HG03442 (cell line): ENCODE data around the gene SLC39A7.

Source experiments
- ATAC-seq: cut with Tn5 transposase; IDR thresholded peaks from one replicate; pipeline ENCODE4 v1.9.1; 2021; ENCODE audit warnings: mild to moderate bottlenecking, moderate library complexity; ENCODE audit not compliant: unreplicated experiment

SLC39A7 gene

DNA sequence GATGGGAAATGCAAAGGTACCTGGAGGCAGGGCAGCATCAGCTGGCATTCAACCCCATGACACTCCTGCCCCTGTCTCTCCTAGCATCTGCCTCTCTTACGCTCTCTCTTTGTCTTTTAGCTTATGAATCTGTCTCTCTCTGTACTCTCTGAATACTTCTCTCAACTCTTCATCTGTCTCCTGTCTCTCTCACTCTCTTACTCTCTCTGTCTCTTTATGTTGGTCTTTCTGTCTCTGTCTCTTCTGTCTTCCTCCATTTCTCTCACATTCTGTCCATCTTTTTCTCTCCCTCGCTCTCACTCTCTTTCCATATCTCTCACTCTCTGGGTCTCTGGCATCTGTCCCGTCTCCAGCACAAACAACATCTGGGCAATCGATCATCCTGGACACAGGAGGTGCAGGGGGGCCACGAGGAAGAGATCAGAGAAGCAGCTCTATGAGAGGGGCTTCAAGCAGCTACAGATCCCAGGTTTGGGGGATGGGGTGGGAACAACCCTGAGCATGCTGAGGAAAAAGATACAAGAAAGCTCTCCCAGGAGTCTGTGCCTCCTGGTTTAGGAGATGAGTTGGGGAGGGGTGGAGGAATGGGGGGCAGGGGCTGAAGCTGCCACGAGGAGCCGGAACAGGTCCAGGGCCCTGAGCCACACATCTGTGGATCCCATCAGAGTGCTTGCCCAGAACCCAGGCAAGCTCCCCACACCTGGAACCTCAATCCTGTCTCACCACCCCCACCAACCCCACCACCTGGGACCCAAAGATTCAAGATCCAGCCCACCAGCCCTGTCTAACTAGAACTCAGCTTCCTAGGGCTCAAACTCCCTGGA lies 10.8 kb upstream of the SLC39A7 start:
- no peak for ATAC-seq

DNA sequence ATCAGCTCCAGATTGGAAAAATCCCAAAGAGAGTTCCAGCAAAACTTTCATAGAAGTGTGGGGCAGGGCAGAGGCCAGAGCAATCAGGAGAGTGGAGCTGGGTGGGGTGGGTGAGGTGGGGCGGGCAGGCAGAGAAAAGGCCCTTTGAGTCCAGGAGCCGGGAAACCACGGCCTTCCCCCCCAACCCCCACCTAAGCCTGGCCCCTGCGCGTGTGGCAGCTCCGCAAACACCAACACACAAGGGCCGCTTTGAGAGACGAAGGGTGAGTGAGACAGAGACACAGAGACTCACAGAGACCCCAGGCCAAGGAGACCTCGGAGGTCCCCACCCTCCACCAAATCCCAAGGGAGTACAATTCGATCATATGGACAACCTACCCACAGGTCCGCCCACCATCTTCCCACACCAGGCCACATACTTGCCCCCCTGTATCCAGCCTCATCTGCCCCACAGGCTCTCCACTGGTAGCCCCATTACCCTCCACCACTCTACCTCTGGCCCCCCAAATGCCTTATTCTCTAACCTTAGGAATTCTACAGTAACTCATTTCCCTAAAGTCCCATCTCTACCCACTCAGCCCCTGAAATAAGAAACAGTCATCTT lies 10.1 kb upstream of the SLC39A7 start:
- ATAC-seq: no peak

DNA sequence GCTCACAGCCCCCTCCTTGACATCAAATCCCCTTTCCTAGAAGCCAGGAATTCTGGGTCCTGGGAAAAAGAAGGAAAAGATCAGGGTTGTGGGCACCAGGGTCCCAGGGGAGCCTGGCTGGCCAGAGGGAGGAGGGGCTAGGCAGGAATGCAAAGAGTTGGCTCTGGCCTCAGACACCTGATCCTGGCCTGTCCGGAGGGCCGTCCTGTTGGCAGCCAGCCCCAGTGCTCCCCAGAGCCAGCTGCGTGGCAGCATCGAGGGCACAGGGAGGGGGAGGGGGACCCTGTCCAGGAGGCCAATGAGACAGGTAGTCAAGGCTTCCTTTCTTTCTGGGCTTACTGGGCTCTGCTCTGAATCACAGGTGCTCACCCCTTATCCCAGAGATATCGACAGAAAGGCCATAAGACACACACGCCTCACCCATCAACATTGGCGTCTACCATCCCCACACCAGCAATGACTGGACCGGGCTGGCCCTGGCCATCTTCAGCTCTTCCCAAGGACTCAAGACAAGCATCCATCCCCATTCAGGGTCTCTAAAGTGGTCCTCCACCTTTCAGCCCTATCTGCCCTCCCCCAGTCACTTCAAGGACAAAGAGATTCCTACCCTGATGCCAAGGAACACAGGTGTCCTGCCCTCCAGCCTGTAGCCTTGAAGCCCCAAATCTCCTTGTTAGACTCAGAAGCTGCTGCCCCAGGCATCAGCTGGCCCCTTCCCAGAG lies 9.1 kb upstream of the SLC39A7 start:
- ATAC-seq: no peak

DNA sequence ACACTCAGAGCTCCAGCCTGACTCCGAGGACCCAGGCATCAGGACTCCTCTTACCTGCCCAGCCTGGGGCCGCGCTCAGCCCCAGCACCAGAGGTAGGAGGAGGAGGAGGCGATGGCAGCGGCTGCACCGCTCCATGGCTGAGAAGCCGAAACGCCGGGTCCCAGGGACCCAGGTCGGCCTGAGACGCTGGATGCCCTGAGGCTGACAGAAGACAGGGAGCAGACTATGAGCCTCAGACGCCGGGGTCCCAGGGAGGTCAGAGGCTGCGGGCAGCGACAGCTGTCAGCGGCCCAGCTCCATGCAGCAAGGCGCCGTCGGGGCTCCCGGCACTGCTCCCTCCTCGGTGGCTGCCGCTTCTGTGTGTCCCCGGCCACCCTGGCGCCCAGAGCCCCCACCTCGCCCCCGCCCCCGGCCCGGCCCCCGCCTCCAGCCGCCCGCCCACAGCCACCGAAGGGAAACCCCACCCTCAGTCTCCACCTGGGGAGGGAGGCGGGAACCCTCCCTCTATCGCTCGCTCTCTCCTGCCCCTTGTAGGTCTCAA lies 8.5 kb upstream of the SLC39A7 start, which contains the start of gene COL11A2:
Gene COL11A2, minus strand, starts transcription at position 363 of the 542 bp plus-strand sequence. Its CDS starts 227 bp downstream, at position 136.
- ATAC-seq: no peak

DNA sequence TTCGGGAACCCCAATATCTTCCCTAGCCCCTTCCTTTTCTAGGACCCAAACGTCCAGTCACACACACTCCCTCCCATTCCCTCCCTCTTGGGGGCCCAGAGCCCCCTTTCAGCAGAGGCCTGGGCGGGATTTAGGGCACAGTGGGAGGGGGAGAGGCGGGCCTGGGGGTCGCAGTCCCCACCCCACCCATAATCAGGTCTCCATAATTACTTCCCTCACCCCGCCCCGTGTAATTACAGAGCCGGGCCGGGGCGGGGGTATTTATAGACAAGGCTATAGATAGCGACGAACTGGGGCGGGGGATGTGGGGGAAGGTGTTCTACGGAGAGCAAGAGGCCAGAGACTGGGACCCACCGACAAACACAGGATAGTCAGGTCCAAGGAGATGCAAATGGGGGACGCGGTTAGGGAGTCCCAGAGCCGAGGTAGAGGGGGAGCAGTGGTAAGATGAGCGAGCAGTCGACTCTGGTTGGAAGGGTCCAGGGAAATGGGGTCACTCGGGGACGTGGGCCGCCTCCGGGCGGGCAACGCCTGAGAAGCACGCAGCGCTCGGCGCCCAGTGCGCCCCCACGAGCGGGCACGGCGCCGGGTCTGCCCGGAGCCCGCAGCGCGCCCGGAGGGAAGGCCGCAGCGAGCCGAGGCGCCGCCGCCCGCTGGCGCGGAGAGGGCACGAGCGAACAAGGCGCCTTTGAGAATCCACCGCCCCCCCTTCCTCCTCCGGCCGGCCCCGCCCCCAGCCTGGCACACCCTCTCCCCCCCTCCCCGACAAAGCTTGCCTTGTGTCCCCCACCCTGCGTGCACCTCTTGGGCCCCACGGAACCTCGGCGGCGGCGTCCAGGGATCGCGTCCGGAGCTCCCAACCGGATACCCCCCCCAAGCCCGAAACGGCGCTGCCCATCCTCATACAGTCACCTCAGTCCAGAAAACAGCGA lies 7.7 kb upstream of the SLC39A7 start:
- no peak for ATAC-seq

DNA sequence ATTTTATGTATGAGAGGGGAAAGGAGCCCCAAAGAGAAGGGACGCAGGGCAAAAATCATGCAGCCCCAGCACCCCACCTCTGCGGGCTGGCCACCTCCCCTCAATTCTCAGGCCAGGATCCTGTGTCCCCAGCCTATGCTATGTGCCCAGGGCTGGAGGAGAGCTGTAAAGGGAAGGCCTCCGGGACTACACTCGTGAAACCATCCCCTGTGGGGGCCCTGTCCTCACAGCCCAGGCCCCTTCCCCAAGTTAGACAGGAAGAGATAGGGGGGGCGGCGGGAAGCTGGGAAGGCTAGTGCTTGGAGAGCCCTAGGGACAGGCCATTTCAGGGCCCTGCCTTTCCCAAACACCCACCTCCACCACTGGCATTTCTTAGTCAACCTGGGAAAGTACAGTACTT lies 7.0 kb upstream of the SLC39A7 start:
- no peak for ATAC-seq

DNA sequence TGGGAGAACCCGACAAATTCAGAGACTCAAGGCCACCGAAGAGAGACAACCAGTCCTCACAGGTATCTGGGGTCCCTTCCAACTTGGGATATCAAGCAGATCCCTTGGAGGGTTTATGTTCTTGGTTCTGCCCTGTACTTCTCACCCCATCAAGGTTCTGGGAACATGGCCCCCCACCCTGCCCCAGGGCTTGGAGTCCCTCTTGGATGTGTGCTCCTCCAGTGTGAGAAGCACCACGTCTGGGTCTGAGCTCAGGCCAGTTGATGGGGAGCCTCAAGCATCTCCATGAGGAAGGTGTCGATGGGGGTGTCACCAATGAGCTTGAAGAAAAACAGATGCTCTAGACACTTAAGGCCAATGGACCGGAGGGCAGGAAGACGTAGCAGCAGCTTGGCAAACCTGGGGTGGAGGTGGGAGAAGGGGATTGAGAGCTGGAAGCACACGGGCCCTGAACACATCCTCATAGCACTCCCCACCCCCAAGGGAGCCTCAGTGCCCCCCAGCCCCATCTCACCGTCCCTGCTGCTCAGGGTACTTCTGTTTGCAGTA lies 6.2 kb upstream of the SLC39A7 start:
- no peak for ATAC-seq

GRCh38 chr6:33195304-33196165 lies 5.1 kb upstream of the SLC39A7 start:
- no peak for ATAC-seq

DNA sequence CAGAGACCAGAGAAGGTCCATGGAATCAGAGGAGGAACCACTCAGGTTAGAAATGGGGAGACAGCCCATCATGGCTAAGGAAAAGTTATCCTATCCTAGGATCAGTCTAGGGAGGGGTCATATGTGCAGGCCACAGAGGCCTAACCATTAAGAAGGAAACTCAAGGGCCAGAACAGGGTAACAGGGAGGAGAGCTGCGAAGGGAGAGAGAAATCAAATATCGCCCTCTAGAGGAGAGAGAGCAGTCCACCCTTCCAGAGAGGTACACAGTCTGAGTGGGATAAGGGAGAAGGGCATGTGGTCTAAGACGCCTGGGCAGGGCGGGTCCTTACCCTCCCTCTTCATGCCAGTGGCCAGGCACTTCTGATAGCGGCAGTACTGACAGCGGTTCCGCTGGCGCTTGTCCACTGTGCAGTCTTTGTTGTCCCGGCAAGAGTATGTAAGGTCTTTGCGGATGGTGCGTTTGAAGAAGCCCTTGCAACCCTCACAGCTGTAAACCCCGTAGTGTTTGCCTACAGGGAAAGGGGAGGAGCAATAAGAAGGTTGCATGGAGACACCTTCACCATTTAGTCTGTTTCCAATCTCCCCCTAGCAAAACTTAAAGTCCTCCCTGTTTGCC lies 3.1 kb upstream of the SLC39A7 start:
- ATAC-seq: no peak

- ATAC-seq: no peak
Observed at GRCh38 chr6:33198159-33198852, 2.4 kb upstream of the SLC39A7 start.

GRCh38 chr6:33198853-33199436 lies 1.7 kb upstream of the SLC39A7 start:
- no peak for ATAC-seq

DNA sequence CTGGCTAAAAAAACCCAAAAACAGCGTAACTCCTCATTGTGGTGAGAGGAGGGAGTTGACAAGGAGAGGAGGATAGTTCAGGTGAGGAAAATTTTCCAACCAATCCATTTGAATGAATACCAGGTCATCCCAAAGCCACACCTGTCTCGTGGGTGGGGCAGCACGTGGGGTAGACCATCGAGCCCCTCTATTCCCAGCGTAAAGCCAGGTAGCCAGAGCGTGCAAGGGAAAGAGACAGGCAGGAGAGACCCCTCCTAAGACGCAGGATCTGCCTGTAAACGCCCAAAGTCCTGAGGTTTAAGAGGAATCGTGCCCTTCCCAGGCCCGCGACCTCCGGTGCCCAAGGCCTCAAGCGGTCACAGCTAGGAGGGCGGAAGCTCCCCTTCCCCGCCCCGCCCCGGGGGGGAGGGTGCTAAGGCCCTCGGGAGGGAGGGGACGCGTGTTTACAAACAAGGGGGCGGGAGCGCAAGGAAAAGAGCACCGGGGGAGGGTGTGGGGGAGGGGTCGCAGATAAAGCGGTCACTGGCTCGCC lies 914 bp upstream of the SLC39A7 start:
- peak; percentile 18 for ATAC-seq

GRCh38 chr6:33201147-33201545 lies 479 bp downstream of the SLC39A7 start:
- ATAC-seq: no peak

GRCh38 chr6:33201935-33202334 lies 1.3 kb downstream of the SLC39A7 start:
- ATAC-seq: no peak

DNA sequence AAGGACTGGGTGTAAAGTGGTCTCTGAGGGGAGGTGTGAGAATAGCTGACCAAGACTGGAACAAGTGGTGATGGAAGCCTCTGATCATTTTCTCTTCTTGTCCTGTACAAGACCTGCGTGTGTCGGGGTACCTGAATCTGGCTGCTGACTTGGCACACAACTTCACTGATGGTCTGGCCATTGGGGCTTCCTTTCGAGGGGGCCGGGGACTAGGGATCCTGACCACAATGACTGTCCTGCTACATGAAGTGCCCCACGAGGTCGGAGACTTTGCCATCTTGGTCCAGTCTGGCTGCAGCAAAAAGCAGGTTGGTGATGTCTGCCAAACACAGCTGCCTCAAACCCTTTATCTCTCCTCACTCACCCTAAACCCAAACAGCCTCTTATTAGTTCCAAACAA lies 2.1 kb downstream of the SLC39A7 start:
- no peak for ATAC-seq

DNA sequence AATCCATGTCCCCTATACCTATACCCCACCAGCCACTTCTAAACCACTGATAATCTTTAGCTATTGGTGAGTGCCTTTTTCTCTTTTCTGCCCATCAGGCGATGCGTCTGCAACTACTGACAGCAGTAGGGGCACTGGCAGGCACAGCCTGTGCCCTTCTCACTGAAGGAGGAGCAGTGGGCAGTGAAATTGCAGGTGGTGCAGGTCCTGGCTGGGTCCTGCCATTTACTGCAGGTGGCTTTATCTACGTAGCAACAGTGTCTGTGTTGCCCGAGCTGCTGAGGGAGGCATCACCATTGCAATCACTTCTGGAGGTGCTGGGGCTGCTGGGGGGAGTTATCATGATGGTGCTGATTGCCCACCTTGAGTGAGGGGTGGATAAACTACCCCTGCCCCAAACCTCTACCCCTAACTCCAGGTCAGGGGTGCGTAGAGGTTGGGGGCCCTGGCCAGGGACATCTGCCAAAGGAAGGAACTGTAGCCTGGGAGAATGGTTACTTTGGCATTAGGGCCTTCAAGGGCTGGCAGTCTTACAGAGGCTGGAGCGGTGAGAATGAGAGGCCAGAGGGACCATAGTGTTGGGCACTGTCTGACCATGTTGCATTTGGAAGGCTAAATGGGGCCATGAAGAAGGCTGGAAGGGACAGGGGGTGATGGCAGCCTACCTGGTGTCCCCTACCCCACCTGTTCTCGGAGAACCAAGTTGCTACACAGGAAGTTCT lies 2.9 kb downstream of the SLC39A7 start:
- no peak for ATAC-seq

DNA sequence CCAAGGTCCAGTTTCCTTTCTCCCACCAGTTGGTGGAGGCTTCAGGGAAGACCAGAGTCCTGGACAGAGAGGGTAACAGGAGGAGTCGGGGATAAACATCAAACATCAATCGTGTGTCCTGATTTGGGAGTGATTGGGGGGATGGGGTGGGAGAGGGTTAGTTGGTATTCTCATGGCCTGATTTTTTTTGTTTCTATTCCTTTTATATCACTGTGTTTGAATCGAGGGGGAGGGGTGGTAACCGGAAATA lies 3.4 kb downstream of the SLC39A7 start:
- no peak for ATAC-seq
